RWPE1 (cell line): ENCODE results near the gene CCNG2.

Experiments used
- CTCF ChIA-PET: fragments of 350-600 bp; sonication (Branson Sonifier 250); formaldehyde crosslinking; extraction: SDS; loops from one replicate; lab custom pipeline; 2021; lab: Yijun Ruan, JAX
- POLR2A ChIA-PET: fragments of 400-600 bp; formaldehyde crosslinking; extraction: SDS; loops from one replicate; lab custom pipeline; 2020; ENCODE audit warnings: antibody characterized with exemption; ENCODE audit not compliant: low non-redundant PET; lab: Yijun Ruan, JAX
- DNase-seq: peaks from one replicate; pipeline ENCODE4 v3.0.0; 2012; ENCODE audit warnings: low spot score
- H3K27ac ChIP-seq: fragments of 450-650 bp; 2 replicates; pipeline ENCODE4 v1.5.1; 2017
- TF ChIP-seq, protein P1 (sequence below): fragments of 450-650 bp; conservative IDR thresholded peaks from 2 replicates; pipeline ENCODE4 v1.5.1; 2017; ENCODE audit warnings: low read depth, mild to moderate bottlenecking

CCNG2 gene

DNA sequence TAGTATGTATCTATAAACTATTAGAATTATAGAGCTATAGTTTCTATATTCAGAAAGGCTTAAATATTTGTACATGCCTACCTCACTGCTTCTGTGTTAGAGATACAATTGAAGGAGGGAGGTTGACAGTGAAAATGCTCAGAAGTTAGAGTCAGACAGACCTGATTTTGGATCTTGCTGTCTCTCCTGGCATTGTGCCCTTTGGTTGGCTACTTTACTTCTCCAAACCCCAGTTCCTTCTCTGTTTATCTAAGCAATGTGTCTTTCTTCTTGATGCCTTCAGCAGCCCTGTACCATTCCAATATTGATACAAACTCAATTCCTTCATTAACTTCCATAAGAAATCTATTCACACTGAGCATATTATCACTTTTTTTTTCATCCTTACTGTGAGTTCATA lies 28.7 kb downstream of the CCNG2 start:
- H3K27ac ChIP-seq, result no peak overlapping the region
- no peak for DNase-seq
- ChIA-PET CTCF (no interaction called here), POLR2A (no interaction called here)
- TF ChIP-seq, protein P1, sequence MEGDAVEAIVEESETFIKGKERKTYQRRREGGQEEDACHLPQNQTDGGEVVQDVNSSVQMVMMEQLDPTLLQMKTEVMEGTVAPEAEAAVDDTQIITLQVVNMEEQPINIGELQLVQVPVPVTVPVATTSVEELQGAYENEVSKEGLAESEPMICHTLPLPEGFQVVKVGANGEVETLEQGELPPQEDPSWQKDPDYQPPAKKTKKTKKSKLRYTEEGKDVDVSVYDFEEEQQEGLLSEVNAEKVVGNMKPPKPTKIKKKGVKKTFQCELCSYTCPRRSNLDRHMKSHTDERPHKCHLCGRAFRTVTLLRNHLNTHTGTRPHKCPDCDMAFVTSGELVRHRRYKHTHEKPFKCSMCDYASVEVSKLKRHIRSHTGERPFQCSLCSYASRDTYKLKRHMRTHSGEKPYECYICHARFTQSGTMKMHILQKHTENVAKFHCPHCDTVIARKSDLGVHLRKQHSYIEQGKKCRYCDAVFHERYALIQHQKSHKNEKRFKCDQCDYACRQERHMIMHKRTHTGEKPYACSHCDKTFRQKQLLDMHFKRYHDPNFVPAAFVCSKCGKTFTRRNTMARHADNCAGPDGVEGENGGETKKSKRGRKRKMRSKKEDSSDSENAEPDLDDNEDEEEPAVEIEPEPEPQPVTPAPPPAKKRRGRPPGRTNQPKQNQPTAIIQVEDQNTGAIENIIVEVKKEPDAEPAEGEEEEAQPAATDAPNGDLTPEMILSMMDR, result no peak

DNA sequence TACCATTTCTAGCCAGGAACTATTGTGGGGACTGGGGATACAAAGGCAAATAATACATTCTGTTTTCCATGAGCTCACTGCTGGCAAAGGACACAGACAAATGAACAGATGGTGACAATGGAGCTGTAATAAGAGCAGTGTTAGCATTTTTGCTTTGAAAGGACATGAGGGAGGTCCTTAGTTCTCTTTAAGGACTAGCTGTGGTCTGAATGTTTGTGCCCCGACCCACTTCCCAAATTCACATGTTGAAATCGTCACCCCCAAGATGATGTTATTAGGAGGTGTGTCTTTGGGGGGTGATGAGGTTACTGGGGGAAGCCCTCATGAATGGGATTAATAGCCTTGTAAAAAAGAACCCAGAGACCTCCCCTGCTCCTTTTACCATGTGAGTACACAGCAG lies 30.3 kb downstream of the CCNG2 start:
- H3K27ac ChIP-seq, result no peak overlapping the region
- DNase-seq, result no peak
- CTCF ChIA-PET, result interaction anchor here (0.6 to 1.0 kb wide), 2 partner anchors 121 to 148 kb away, joined by 3 read pairs; no protein-coding TSS in a partner anchor
- POLR2A ChIA-PET, result no interaction called here
- TF ChIP-seq, protein P1, result no peak

DNA sequence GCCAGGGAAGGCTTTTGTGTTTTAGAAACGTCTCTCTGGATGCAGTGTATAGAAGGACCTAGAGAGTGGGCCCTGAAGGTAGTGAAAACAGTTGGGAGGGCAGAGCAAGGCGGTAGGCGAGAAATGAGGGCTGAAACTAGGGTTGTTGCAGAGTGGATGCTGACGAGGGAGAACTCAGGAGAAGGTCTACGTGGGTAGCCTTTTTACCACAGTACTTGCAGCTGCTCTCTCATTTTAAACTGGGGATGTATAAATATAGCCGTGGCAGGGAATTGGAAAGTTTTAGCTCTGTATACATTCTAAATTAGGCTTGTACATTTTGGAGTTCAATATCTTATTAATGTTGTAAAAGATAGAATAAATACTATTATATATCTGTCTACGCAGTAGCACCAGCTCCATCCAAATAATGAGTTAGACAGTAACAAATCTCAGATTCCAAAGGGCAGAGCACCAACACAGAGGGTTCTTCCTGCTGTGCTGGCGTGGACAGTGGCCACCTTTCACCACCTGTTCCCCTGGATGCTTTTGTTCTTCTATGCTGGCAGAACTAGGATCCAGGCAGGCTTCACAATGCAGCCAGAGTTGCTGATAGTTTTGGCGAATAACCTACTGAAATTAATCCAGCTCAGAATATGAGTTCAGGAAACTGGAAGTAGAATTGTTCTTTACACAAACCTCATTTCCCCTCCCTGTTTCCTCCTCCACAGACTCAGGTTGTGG lies 31.7 kb downstream of the CCNG2 start:
- ChIA-PET CTCF (interaction anchor here (0.5 to 1.6 kb wide), 4 partner anchors 24 to 1088 kb away, joined by 3 to 5 read pairs (median 4); no protein-coding TSS in a partner anchor), POLR2A (no interaction called here)
- no peak overlapping the region for H3K27ac ChIP-seq
- TF ChIP-seq, protein P1, result no peak
- no peak for DNase-seq

DNA sequence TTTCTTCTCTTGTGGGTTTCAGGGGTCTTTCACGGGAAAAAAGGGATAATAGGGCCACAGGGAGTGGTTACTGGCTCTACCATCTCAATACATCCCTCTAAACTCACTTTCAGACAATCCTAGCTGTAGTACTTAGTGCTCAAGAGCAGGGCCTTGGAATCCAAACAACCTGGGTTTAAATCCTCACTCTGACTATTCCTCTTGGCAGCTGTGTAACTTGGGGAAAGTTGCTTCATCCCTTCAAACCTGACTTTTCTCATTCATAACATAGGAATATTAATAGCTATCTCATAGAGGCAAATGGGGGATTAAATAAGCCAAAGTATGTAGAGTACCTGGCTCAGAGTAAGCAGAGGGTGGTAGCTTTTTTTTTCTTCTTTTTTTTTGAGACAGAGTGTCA lies 32.4 kb downstream of the CCNG2 start:
- H3K27ac ChIP-seq, result no peak overlapping the region
- POLR2A ChIA-PET, result no interaction called here
- DNase-seq, result no peak
- TF ChIP-seq, protein P1, result no peak
- CTCF ChIA-PET, result interaction anchor here (0.6 to 1.6 kb wide), 2 partner anchors 25 to 94 kb away, joined by 3 to 5 read pairs; no protein-coding TSS in a partner anchor

DNA sequence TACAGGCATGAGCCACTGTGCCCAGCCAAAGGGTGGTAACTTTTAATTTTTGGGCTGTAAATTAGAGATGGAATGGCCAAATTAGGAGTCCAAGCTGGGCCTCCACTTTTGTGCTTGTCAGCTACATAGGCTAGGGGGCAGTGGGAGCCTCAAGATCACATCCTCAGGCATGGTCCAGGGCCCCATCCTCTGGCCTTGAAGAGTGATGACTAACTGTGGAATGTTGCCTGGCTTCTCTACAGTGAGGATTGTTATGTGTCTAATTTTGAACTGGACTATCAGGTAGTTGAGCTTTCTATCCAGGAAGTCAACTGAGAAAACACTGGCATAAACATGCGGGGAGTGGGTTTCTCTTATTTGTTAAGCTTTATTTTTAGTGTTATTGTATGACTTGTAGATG lies 33.0 kb downstream of the CCNG2 start:
- TF ChIP-seq, protein P1, result no peak
- POLR2A ChIA-PET, result no interaction called here
- CTCF ChIA-PET, result interaction anchor here (0.6 to 1.6 kb wide), 2 partner anchors 95 to 351 kb away, joined by 3 to 5 read pairs; no protein-coding TSS in a partner anchor
- H3K27ac ChIP-seq, result no peak overlapping the region
- DNase-seq, result peak; percentile 78

DNA sequence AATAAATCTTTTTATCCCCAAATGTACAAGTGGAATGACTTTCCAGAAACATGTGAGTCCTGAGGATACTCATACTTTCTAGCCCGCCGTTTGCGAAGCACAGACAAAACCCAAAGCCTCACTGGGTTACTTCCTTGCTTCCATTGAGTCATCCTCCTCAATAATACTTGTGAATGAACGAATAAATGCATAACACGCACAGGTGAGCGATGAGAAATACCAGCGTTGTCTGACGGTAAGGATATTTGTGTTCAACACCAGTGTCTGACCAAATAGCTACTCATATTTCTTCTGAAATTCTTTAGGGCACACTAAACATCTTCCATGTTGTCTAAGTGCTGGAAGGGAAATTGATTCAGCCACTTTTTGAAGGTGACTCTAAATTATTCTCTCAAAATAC lies 36.0 kb downstream of the CCNG2 start:
- CTCF ChIA-PET, result interaction anchor here (1.2 kb wide), 1 partner anchor 97 kb away, joined by 3 read pairs; no protein-coding TSS in a partner anchor
- TF ChIP-seq, protein P1, result no peak
- POLR2A ChIA-PET, result no interaction called here
- H3K27ac ChIP-seq, result no peak overlapping the region
- no peak for DNase-seq
